MM.1S (cell line): ENCODE measurements around the gene DPH2.

Experiments
- EZH2phosphoT487 ChIP-seq: fragments of 300-600 bp; sonication (generic); IDR thresholded peaks from 2 replicates; pipeline ENCODE4 v1.6.1; 2018; ENCODE audit warnings: antibody characterized with exemption, low read length
- TF ChIP-seq, protein P1 (sequence below): fragments of 300-600 bp; sonication (generic); IDR thresholded peaks from 2 replicates; pipeline ENCODE4 v1.5.1; 2016; ENCODE audit warnings: antibody characterized with exemption, low read length, mixed read lengths

DNA sequence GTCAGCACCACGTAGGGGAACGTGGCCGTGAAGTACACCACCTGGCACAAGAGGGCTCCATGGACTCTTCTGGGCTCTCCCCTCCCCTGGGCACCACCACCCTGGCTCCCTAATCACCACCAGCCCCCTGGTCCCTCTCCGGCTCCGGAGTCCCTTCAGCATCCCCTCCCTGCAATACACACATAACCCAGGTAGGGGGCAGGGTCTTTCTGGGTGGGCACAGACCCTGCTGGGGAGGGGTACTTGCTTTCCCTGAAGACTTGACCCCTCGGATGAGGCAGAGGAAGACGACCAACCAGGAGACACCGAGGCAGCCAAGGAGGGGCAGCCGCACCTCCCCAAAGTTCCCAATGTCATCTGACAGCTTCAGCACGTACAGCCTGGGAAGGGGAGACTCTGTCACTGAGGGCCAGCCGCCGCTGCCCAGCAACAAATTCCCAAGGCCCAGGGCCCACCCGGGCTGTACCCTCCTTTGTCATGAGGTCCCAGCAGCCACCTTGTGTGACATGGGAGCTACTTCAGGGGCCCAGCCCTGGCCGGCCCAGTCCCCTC lies 32.9 kb downstream of the DPH2 start:
- TF ChIP-seq, protein P1, sequence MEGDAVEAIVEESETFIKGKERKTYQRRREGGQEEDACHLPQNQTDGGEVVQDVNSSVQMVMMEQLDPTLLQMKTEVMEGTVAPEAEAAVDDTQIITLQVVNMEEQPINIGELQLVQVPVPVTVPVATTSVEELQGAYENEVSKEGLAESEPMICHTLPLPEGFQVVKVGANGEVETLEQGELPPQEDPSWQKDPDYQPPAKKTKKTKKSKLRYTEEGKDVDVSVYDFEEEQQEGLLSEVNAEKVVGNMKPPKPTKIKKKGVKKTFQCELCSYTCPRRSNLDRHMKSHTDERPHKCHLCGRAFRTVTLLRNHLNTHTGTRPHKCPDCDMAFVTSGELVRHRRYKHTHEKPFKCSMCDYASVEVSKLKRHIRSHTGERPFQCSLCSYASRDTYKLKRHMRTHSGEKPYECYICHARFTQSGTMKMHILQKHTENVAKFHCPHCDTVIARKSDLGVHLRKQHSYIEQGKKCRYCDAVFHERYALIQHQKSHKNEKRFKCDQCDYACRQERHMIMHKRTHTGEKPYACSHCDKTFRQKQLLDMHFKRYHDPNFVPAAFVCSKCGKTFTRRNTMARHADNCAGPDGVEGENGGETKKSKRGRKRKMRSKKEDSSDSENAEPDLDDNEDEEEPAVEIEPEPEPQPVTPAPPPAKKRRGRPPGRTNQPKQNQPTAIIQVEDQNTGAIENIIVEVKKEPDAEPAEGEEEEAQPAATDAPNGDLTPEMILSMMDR: no peak
- no peak for TF ChIP-seq EZH2phosphoT487
